Stimulated activated naive CD8-positive, alpha-beta T cell treated with anti-CD3 and anti-CD28 coated beads, Interleukin-15, Interleukin-2, amounts not matched to agents 100 U/mL and 50 U/mL, for 24 hours (primary cell): Measurements from ENCODE around the gene ISM1.

Source experiments
- ATAC-seq: fragments of 150-1000 bp; cut with Tn5 transposase; one replicate; pipeline ENCODE4 v1.10.0; 2021
- DNase-seq: peaks from one replicate; pipeline ENCODE4 v3.0.0; 2021

Gene ISM1

DNA sequence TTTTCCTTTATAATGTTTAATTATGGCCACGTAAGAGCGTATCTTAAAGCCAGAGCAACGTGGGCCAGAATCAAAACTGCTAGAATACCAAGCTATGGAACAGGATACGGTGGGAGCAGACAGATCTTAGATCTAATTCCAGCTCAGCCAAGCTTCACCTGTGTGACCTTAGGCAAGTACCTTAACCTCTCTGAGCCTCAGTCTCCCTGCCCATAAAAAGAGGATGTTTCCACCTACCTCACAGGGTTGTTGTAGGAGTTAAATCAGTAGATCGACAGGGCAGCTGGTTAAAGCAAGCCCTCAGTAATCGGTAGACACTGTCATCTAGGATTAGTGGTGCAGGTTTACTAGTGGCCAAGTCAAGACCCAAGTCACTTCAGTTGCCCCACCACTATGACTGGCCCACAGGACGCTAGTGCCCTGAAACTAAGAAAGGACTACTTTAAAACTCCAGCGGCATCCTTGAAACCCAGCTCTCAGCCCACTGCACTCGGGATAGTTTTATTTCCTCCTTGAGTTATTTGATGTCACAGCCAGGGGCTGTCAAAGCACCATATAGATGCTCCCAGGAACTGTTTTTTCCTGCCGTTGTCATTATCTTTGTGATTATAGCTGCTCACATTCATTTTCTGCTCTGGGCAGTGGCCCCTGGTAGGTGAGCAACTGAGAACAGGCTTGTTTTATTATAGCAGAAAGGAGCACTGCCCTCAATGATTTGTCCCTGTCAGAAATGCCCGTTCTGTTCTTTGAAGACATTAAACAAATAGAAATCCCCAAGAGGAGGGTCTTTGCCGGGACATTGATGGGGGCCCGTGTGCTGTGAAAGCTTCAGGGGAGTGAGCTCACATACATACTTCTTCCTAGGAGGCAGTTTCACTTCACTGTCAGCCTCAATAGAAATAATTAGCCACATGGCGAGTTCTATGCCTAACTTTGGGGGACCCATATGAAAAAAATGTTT, 63.1 kb downstream of the ISM1 start:
- DNase-seq (no peak), ATAC-seq (no peak)

- DNase-seq = no peak
- ATAC-seq = no peak
Measured at GRCh38 chr20:13284830-13285229, 63.8 kb downstream of the ISM1 start.

GRCh38 chr20:13285408-13285807, 64.3 kb downstream of the ISM1 start:
- no peak for DNase-seq
- ATAC-seq = no peak

- no peak for ATAC-seq
- DNase-seq = no peak
Measured at GRCh38 chr20:13286052-13286451, 65.0 kb downstream of the ISM1 start.

- no peak for ATAC-seq
- DNase-seq = no peak
Measured at GRCh38 chr20:13286607-13287006, 65.5 kb downstream of the ISM1 start.

- ATAC-seq (no peak), DNase-seq (no peak)
Measured at GRCh38 chr20:13288357-13288756, 67.3 kb downstream of the ISM1 start.

DNA sequence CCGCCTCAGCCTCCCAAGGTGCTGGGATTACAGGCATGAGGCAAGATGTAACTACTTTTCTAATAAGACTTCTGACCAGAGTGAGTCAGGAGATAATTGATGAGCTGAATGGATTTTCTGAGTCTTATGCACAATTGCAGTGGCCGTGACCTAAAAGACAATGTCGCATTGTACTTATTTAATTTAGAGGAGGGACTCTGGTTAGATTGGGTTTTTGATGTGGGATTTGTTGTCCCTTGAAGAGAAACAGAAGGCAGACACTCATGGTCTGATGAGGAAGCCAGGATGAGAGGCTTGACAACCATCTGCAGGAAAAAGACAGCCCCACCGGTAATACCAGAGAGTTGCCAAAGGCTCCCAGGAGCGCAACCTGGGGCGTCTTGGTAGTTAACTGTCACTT, 68.0 kb downstream of the ISM1 start:
- no peak for ATAC-seq
- DNase-seq = no peak

DNA sequence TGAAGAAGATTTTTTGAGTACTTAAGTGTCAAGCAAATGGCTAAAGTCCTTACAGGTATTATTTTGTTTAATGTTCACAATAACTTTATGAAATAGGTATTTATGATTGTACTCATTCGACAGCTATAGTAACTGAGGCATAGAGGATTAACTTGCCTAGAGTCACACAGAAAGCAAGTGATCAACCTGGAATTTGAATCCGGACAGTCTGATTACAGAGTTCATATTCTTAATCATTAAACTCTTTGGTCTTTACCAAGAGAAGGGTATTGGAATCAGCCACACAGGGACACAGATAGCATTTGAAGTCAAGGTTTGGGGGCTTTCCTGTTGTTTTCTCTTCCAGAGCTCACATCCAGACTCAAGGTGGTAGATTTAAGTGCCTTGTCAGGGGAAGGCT, 69.7 kb downstream of the ISM1 start:
- ATAC-seq (no peak), DNase-seq (no peak)

- no peak for ATAC-seq
Measured at GRCh38 chr20:13291157-13291556, 70.1 kb downstream of the ISM1 start.

DNA sequence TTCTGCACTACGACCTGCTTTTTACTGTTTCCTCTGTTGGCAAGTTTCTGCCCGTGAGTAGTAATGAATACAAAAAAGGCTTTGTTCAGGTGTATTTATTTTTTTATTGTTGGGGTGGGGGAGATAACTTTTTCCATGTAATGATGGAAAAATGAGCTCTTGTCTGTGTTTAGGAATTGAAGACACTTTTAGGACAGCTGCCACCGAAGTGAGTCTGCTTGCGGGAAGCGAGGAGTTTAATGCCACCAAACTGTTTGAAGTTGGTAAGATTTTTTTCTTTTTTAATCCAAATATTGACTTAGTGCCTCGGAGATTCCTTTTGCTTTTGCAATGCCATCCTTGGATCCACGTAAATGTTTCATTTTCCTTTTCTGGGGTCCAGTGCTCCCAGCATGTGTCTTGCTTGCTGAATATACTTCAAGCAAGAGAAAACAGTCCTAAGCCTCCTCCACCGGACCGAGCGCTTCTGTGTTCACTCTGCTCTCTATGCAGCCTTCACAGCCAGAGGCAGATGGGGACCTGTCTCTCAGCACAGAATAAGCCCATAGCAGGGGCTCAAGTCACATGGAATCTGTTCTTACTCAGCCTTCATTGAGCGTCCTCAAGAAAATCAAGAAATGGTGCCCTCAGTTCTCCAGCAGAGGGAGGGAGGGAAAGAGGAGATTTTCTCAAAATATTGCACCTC, 71.3 kb downstream of the ISM1 start:
- no peak for ATAC-seq
- DNase-seq = no peak

More at GRCh38 chr20:13291157-13291556, 70.1 kb downstream of the ISM1 start:
- DNase-seq = no peak

DNA sequence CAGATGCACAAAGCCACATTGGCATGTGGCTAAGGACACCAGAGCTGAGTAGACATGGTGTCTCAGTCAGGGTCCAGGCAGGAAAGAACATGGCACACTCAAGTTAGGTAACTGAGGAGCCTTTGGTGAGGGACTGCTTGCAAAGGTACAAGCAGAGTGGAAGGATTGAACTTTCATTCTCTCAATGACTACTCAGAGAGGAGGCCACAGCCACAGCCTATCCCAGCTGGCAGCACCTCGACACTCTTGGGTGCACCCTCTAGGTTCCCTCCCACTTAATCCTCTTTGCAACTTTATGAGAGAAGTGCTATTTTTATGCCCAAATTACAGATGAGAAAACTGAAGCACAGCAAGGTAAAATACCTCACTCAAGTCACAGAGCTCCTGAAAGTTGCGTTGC, 73.4 kb downstream of the ISM1 start:
- DNase-seq (no peak), ATAC-seq (no peak)

GRCh38 chr20:13295637-13296036, 74.6 kb downstream of the ISM1 start:
- ATAC-seq = no peak
- no peak for DNase-seq

GRCh38 chr20:13296070-13296469, 75.0 kb downstream of the ISM1 start:
- DNase-seq (no peak), ATAC-seq (no peak)

GRCh38 chr20:13297147-13297899, 76.2 kb downstream of the ISM1 start:
- DNase-seq (no peak), ATAC-seq (no peak)

- DNase-seq (no peak), ATAC-seq (no peak)
Measured at GRCh38 chr20:13298692-13299373, 77.8 kb downstream of the ISM1 start.

- no peak for DNase-seq
- ATAC-seq = no peak
Measured at GRCh38 chr20:13299401-13299800, 78.3 kb downstream of the ISM1 start.

GRCh38 chr20:13301596-13301995, 80.5 kb downstream of the ISM1 start:
- ATAC-seq (no peak), DNase-seq (no peak)

- DNase-seq = peak; percentile 50
- ATAC-seq = peak; percentile 72
Measured at GRCh38 chr20:13302647-13303450, 81.8 kb downstream of the ISM1 start.

- no peak for ATAC-seq
Measured at GRCh38 chr20:13305284-13305683, 84.2 kb downstream of the ISM1 start.

DNA sequence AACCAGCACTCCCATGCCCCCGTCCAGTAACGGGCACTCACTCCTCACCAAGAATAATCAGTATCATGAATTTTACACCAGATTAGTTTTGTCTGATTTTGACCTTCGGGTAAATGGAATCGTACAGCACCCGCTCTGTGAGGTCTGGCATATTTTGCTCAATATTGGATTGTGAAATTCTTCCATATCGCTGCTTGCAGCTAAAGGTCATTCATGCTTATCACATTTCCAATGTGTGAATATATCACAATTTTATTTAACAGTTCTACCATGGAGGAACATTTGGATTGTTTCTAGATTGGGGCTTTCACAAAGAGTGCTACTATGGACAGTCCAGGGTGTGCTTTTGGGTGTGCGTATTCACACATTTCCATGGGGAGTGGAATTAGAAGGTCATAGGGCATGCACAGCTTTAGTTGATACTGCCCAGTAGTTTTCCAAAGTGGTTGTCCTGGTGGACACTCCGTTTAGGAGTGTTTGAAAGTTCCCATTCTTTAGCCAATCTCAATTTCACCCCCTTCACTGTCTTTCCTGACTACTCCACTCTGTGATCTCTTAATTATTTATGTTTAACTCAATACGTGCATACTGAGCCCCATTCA, 86.6 kb downstream of the ISM1 start:
- ATAC-seq = no peak

More at GRCh38 chr20:13305284-13305683, 84.2 kb downstream of the ISM1 start:
- no peak for DNase-seq

GRCh38 chr20:13312300-13312699, 91.2 kb downstream of the ISM1 start:
- peak; percentile 89 for ATAC-seq
- DNase-seq = peak; percentile 34

More for the DNA sequence above, 86.6 kb downstream of the ISM1 start:
- no peak for DNase-seq
